Measurements from ENCODE around the gene COX6A1.

COX6A1 gene

GRCh38 chr12:120473807-120474615 lies 36.1 kb downstream of the COX6A1 start:
- no peak for TF ChIP-seq CTCF (IDR thresholded peaks at IDR 0.05)
- Mint-ChIP-seq H3K27me3 (ENCODE audit: low read depth, poor library complexity) (peaks cover 7% of the 10 kb centered on the region), H3K27ac (peak overlapping the region; percentile 32), H3K9me3 (no peaks in the 10 kb centered on the region), H3K4me3 (peak overlapping the region; percentile 48), H3K4me1 (peaks cover 50% of the 10 kb centered on the region), H3K36me3 (ENCODE audit: low read depth) (no peaks in the 10 kb centered on the region)
- DNase-seq = no peak

GRCh38 chr12:120474616-120474960 lies 36.7 kb downstream of the COX6A1 start:
- no peak for TF ChIP-seq CTCF (IDR thresholded peaks at IDR 0.05)
- H3K9me3 Mint-ChIP-seq = no peaks in the 10 kb centered on the region
- H3K27ac Mint-ChIP-seq = no peak overlapping the region
- DNase-seq = no peak
- peaks cover 7% of the 10 kb centered on the region for H3K27me3 Mint-ChIP-seq (ENCODE audit: low read depth, poor library complexity)
- H3K36me3 Mint-ChIP-seq (ENCODE audit: low read depth) = no peaks in the 10 kb centered on the region
- peaks cover 50% of the 10 kb centered on the region for H3K4me1 Mint-ChIP-seq
- H3K4me3 Mint-ChIP-seq = peak overlapping the region; percentile 49

GRCh38 chr12:120475643-120476042 lies 37.7 kb downstream of the COX6A1 start:
- Mint-ChIP-seq H3K27me3 (ENCODE audit: low read depth, poor library complexity) (peaks cover 5% of the 10 kb centered on the region), H3K36me3 (ENCODE audit: low read depth) (no peaks in the 10 kb centered on the region), H3K4me1 (peaks cover 43% of the 10 kb centered on the region), H3K9me3 (no peaks in the 10 kb centered on the region), H3K4me3 (no peak overlapping the region), H3K27ac (no peak overlapping the region)
- no peak for DNase-seq
- TF ChIP-seq CTCF (IDR thresholded peaks at IDR 0.05) = no peak

GRCh38 chr12:120479458-120479857 lies 41.5 kb downstream of the COX6A1 start:
- Mint-ChIP-seq H3K4me1 (peaks cover 21% of the 10 kb centered on the region), H3K4me3 (no peak overlapping the region)

GRCh38 chr12:120480211-120480610 lies 42.3 kb downstream of the COX6A1 start:
- H3K4me1 Mint-ChIP-seq = peaks cover 14% of the 10 kb centered on the region
- no peak for DNase-seq
- TF ChIP-seq CTCF (IDR thresholded peaks at IDR 0.05) = no peak
- no peak overlapping the region for H3K4me3 Mint-ChIP-seq
- peaks cover 17% of the 10 kb centered on the region for H3K36me3 Mint-ChIP-seq (ENCODE audit: low read depth)
- H3K9me3 Mint-ChIP-seq = no peaks in the 10 kb centered on the region
- H3K27me3 Mint-ChIP-seq (ENCODE audit: low read depth, poor library complexity) = no peaks in the 10 kb centered on the region
- no peak overlapping the region for H3K27ac Mint-ChIP-seq

More at GRCh38 chr12:120479458-120479857, 41.5 kb downstream of the COX6A1 start:
- no peaks in the 10 kb centered on the region for H3K27me3 Mint-ChIP-seq (ENCODE audit: low read depth, poor library complexity)
- no peaks in the 10 kb centered on the region for H3K9me3 Mint-ChIP-seq
- peak overlapping the region; percentile 74 for H3K27ac Mint-ChIP-seq
- no peak for DNase-seq
- peaks cover 17% of the 10 kb centered on the region for H3K36me3 Mint-ChIP-seq (ENCODE audit: low read depth)
- no peak for TF ChIP-seq CTCF (IDR thresholded peaks at IDR 0.05)

Measured in nephron progenitor cell (in vitro differentiated cells).